HepG2 (cell line): ENCODE measurements around the gene KRTCAP3. TPM values are rescaled to one million over a fixed set of nuclear protein-coding genes. Genes with fewer than 3 reads are reported as not detected.

ENCODE experiments used
- FOSL1 ChIP-seq: sonication (generic); formaldehyde crosslinking; IDR thresholded peaks from 2 replicates; pipeline ENCODE4 v1.9.0; 2021; ENCODE audit warnings: missing genetic modification reagents, borderline replicate concordance
- HMGA1 ChIP-seq: sonication (generic); formaldehyde crosslinking; conservative IDR thresholded peaks from 2 replicates; pipeline ENCODE4 v1.4.0; 2020; ENCODE audit warnings: missing genetic modification reagents
- MATR3 ChIP-seq: sonication (generic); formaldehyde crosslinking; IDR thresholded peaks from 2 replicates; pipeline ENCODE4 v1.4.0; 2020; ENCODE audit warnings: missing genetic modification reagents
- MTERF4 ChIP-seq: sonication (generic); formaldehyde crosslinking; IDR thresholded peaks from 2 replicates; pipeline ENCODE4 v1.8.0; 2023; ENCODE audit warnings: mild to moderate bottlenecking, missing genetic modification reagents
- NONO ChIP-seq, 2 experiments: fragments of 450-650 bp in 1 of 2; sonication (generic) in 1 of 2; formaldehyde crosslinking in 1 of 2; IDR thresholded peaks in 1 of 2; conservative IDR thresholded peaks in 1 of 2; 2 replicates each; pipeline versions ENCODE4 v1.6.1 to v1.8.0; 2017 to 2022; ENCODE audit warnings: mild to moderate bottlenecking in 1 of 2, missing genetic modification reagents in 1 of 2, moderate library complexity in 1 of 2
- POLR2AphosphoS2 ChIP-seq: IDR thresholded peaks from 2 replicates; pipeline ENCODE4 v1.6.1; 2011; ENCODE audit warnings: low read depth, low read length, improper control_type of control experiment
- RARG ChIP-seq: sonication (generic); formaldehyde crosslinking; IDR thresholded peaks from 2 replicates; pipeline ENCODE4 v1.4.0; 2020; ENCODE audit warnings: low read depth, mild to moderate bottlenecking, missing genetic modification reagents
- TERF1 ChIP-seq: sonication (generic); formaldehyde crosslinking; IDR thresholded peaks from 2 replicates; pipeline ENCODE4 v1.8.0; 2022; ENCODE audit warnings: mild to moderate bottlenecking, missing genetic modification reagents, moderate library complexity
- ZBTB14 ChIP-seq: sonication (generic); formaldehyde crosslinking; IDR thresholded peaks from 2 replicates; pipeline ENCODE4 v1.4.0; 2020; ENCODE audit warnings: missing genetic modification reagents
- ZNF256 ChIP-seq: sonication (generic); formaldehyde crosslinking; conservative IDR thresholded peaks from 2 replicates; pipeline ENCODE4 v1.4.0; 2020; ENCODE audit warnings: missing genetic modification reagents
- ZNF569 ChIP-seq: sonication (generic); formaldehyde crosslinking; IDR thresholded peaks from 2 replicates; pipeline ENCODE4 v1.5.0; 2020; ENCODE audit warnings: mild to moderate bottlenecking, missing genetic modification reagents, moderate library complexity, borderline replicate concordance
- ZNF609 ChIP-seq: sonication (generic); formaldehyde crosslinking; IDR thresholded peaks from 2 replicates; pipeline ENCODE4 v1.4.0; 2020; ENCODE audit warnings: mild to moderate bottlenecking, missing genetic modification reagents, borderline replicate concordance
- ZNF652 ChIP-seq: IDR thresholded peaks from 2 replicates; pipeline ENCODE4 v1.6.1; 2016; ENCODE audit warnings: low read depth, borderline replicate concordance
- ZNF775 ChIP-seq: sonication (generic); formaldehyde crosslinking; IDR thresholded peaks from 2 replicates; pipeline ENCODE4 v1.4.0; 2020; ENCODE audit warnings: missing genetic modification reagents, mild to moderate bottlenecking, moderate library complexity, borderline replicate concordance
- ZNF788 ChIP-seq: sonication (generic); formaldehyde crosslinking; IDR thresholded peaks from 2 replicates; pipeline ENCODE4 v1.5.0; 2020; ENCODE audit warnings: mild to moderate bottlenecking, missing genetic modification reagents, borderline replicate concordance
- ZNF879 ChIP-seq: sonication (generic); formaldehyde crosslinking; IDR thresholded peaks from 2 replicates; pipeline ENCODE4 v1.8.1; 2023; ENCODE audit warnings: missing genetic modification reagents
- ZSCAN22 ChIP-seq: sonication (generic); formaldehyde crosslinking; IDR thresholded peaks from 2 replicates; pipeline ENCODE4 v1.4.0; 2020; ENCODE audit warnings: mild to moderate bottlenecking, missing genetic modification reagents
- ZSCAN25 ChIP-seq: sonication (generic); formaldehyde crosslinking; IDR thresholded peaks from 2 replicates; pipeline ENCODE4 v1.8.0; 2022; ENCODE audit warnings: mild to moderate bottlenecking, missing genetic modification reagents
- polyA plus RNA-seq, 8 experiments: library from polyadenylated mRNA; depleted of rRNA in 3 of 8; stranded (reverse) in 7 of 8; unstranded in 1 of 8; fragments of >200 nt; fragmentation: Illumina TruSeq in 4 of 8; extraction: Trizol in 4 of 8; gene quantifications; 2 replicates each; pipeline versions ENCODE4 v1.2.1 to v1.2.3, GENCODE V29; 2011 to 2016; ENCODE audit warnings: low read depth in 4 of 8, missing spikeins in 1 of 8, mixed read lengths in 1 of 8; ENCODE audit not compliant: insufficient read depth in 1 of 8
- total RNA-seq, 5 experiments: library from RNA; depleted of rRNA; stranded (reverse); fragments of >200 nt; fragmentation: Illumina TruSeq; extraction: Trizol; gene quantifications; 2 replicates each; pipeline ENCODE4 v1.2.3, GENCODE V29; 2016; ENCODE audit warnings: low read depth in 1 of 5

The KRTCAP3 gene
- total and polyA plus RNA-seq, 2 of the 13 experiments (the other 11 are each of a cell fraction or from before 2014, with no cell fraction given) = 2.1 to 4.5 TPM

GRCh38 chr2:27489498-27490397 lies 47.6 kb downstream of the KRTCAP3 start, which contains the start of gene IFT172 (continued):
- TF ChIP-seq POLR2AphosphoS2 (no peak), TERF1 (CRISPR knock-in tag) (no peak), FOSL1 (CRISPR knock-in tag) (no peak), ZNF652 (CRISPR knock-in tag) (no peak), NONO (IDR thresholded peaks at IDR 0.05) (no peak), NONO (CRISPR knock-in tag; conservative IDR thresholded peaks at IDR 0.05) (peak; percentile 77), ZNF879 (0 out of 2 replicates have a peak, but pooled peaks have one; percentile 79), ZNF775 (CRISPR knock-in tag) (no peak), RARG (CRISPR knock-in tag) (no peak), ZNF569 (CRISPR knock-in tag) (no peak), HMGA1 (CRISPR knock-in tag) (no peak), MATR3 (CRISPR knock-in tag) (no peak), ZBTB14 (CRISPR knock-in tag) (no peak), ZNF609 (CRISPR knock-in tag) (no peak), ZSCAN22 (no peak), ZNF256 (CRISPR knock-in tag) (no peak), ZSCAN25 (CRISPR knock-in tag) (peak; percentile 44; the same call in 1 of the 2 replicates), MTERF4 (CRISPR knock-in tag) (no peak), ZNF788 (CRISPR knock-in tag) (peak; percentile 92; the same call in 1 of the 2 replicates)
